Measurements from ENCODE around the gene NCAPD3.
"Not testable (repeated sequence)": the region's sequence is repeated elsewhere in the genome, so short reads cannot be mapped to it uniquely, and the experiment has no call there.

The NCAPD3 gene

GRCh38 chr11:134224710-134225664 lies 1.2 kb upstream of the NCAPD3 start:
- DNase-seq: peak; percentile 49 to 55

GRCh38 chr11:134223121-134223520 lies 646 bp downstream of the NCAPD3 start:
- DNase-seq: peak; percentile 30 to 71

- DNase-seq: no peak
Measured at GRCh38 chr11:134216816-134217215, 7.0 kb downstream of the NCAPD3 start.

- no peak for DNase-seq
Measured at GRCh38 chr11:134215836-134216235, 7.9 kb downstream of the NCAPD3 start.

- DNase-seq: peak; percentile 5 to 33
Measured at GRCh38 chr11:134207538-134208239, 16.1 kb downstream of the NCAPD3 start.

GRCh38 chr11:134206185-134206584 lies 17.6 kb downstream of the NCAPD3 start:
- no peak for DNase-seq

GRCh38 chr11:134205729-134206128 lies 18.0 kb downstream of the NCAPD3 start:
- DNase-seq: no peak

GRCh38 chr11:134202661-134203060 lies 21.1 kb downstream of the NCAPD3 start:
- DNase-seq: no peak

- no peak for DNase-seq
Measured at GRCh38 chr11:134200688-134201087, 23.1 kb downstream of the NCAPD3 start.

GRCh38 chr11:134199531-134199930 lies 24.2 kb downstream of the NCAPD3 start:
- no peak for DNase-seq

- no peak for DNase-seq
Measured at GRCh38 chr11:134196756-134197155, 27.0 kb downstream of the NCAPD3 start.

- not testable (repeated sequence) for DNase-seq
Measured at GRCh38 chr11:134188092-134188491, 35.7 kb downstream of the NCAPD3 start.

- no peak for DNase-seq
Measured at GRCh38 chr11:134181707-134182106, 42.1 kb downstream of the NCAPD3 start.

- no peak for DNase-seq
Measured at GRCh38 chr11:134178032-134178674, 45.6 kb downstream of the NCAPD3 start.

GRCh38 chr11:134176284-134176683 lies 47.5 kb downstream of the NCAPD3 start:
- DNase-seq: no peak

GRCh38 chr11:134173296-134173695 lies 50.5 kb downstream of the NCAPD3 start:
- no peak for DNase-seq

- DNase-seq: no peak
Measured at GRCh38 chr11:134171951-134172350, 51.8 kb downstream of the NCAPD3 start.

- no peak for DNase-seq
Measured at GRCh38 chr11:134170919-134171281, 52.9 kb downstream of the NCAPD3 start.

- DNase-seq: no peak
Measured at GRCh38 chr11:134170177-134170918, 53.4 kb downstream of the NCAPD3 start.

- DNase-seq: no peak
Measured at GRCh38 chr11:134164490-134165370, 59.0 kb downstream of the NCAPD3 start.

GRCh38 chr11:134159652-134160051 lies 64.1 kb downstream of the NCAPD3 start:
- no peak for DNase-seq

- DNase-seq: no peak
Measured at GRCh38 chr11:134158023-134158422, 65.7 kb downstream of the NCAPD3 start.

Data from inflammatory macrophage treated with lipopolysaccharide for 1 hour (primary cell).